Neuronal stem cell (in vitro differentiated cells): Measurements from ENCODE around the gene EPDR1.

ENCODE experiments used
- DNase-seq: peaks from one replicate; pipeline ENCODE4 v3.0.0-alpha.2; 2013; ENCODE audit warnings: low spot score
- H2AFZ ChIP-seq: one replicate; pipeline ENCODE4 v1.6.1; 2013; ENCODE audit warnings: mild to moderate bottlenecking, low read length, inconsistent platforms
- H2AK5ac ChIP-seq: 2 replicates; pipeline ENCODE4 v1.6.1; 2013; ENCODE audit warnings: low read depth, mild to moderate bottlenecking, inconsistent platforms, low read length, moderate library complexity, mixed read lengths
- H2BK120ac ChIP-seq: 2 replicates; pipeline ENCODE4 v1.6.1; 2013; ENCODE audit warnings: low read depth, mild to moderate bottlenecking, inconsistent platforms, low read length, moderate library complexity, mixed read lengths
- H2BK12ac ChIP-seq: one replicate; pipeline ENCODE4 v1.6.1; 2013; ENCODE audit warnings: low read length, inconsistent platforms
- H2BK15ac ChIP-seq: 2 replicates; pipeline ENCODE4 v1.6.1; 2013; ENCODE audit warnings: mild to moderate bottlenecking, low read length, inconsistent platforms, mixed read lengths
- H2BK5ac ChIP-seq: one replicate; pipeline ENCODE4 v1.6.1; 2013; ENCODE audit warnings: inconsistent platforms, mild to moderate bottlenecking, low read length, moderate library complexity
- H3K14ac ChIP-seq: one replicate; pipeline ENCODE4 v1.6.1; 2013; ENCODE audit warnings: low read length, inconsistent platforms
- H3K18ac ChIP-seq: 2 replicates; pipeline ENCODE4 v1.6.1; 2013; ENCODE audit warnings: low read length, inconsistent platforms
- H3K23ac ChIP-seq: 2 replicates; pipeline ENCODE4 v1.6.1; 2013; ENCODE audit warnings: low read depth, mild to moderate bottlenecking, mixed read lengths, low read length, inconsistent platforms; ENCODE audit not compliant: poor library complexity
- H3K27ac ChIP-seq: replicated peaks from 3 replicates; pipeline ENCODE4 v1.5.1; 2013; ENCODE audit warnings: low read length, inconsistent platforms
- H3K27me3 ChIP-seq, 3 experiments: 2 replicates each; pipeline ENCODE4 v1.6.1; 2013; ENCODE audit warnings: low read length in 3 of 3, mild to moderate bottlenecking in 2 of 3, inconsistent platforms in 1 of 3, low read depth in 1 of 3, mixed read lengths in 1 of 3, moderate library complexity in 1 of 3; ENCODE audit not compliant: control insufficient read depth in 3 of 3, insufficient read depth in 3 of 3
- H3K36me3 ChIP-seq, 2 donors: replicated peaks in 1 of 2; 2 replicates each; pipeline ENCODE4 v1.6.1; 2013; ENCODE audit warnings: low read length in 2 of 2; ENCODE audit not compliant: control insufficient read depth in 2 of 2, insufficient read depth in 2 of 2
- H3K4ac ChIP-seq: 2 replicates; pipeline ENCODE4 v1.6.1; 2013; ENCODE audit warnings: inconsistent platforms, mild to moderate bottlenecking, low read length, moderate library complexity
- H3K4me1 ChIP-seq, 2 donors: 1 replicate in 1 of 2; 2 replicates in 1 of 2; pipeline ENCODE4 v1.6.1; 2013; ENCODE audit warnings: low read length in 2 of 2, low read depth in 1 of 2; ENCODE audit not compliant: control insufficient read depth in 2 of 2, insufficient read depth in 1 of 2
- H3K4me2 ChIP-seq: one replicate; pipeline ENCODE4 v1.6.1; 2013; ENCODE audit warnings: mild to moderate bottlenecking, low read length, inconsistent platforms; ENCODE audit not compliant: insufficient read depth, poor library complexity, severe bottlenecking
- H3K4me3 ChIP-seq, 2 donors: 2 replicates each; pipeline ENCODE4 v1.5.1; 2013; ENCODE audit warnings: low read length in 2 of 2, mild to moderate bottlenecking in 2 of 2, inconsistent platforms in 1 of 2, moderate library complexity in 1 of 2
- H3K79me1 ChIP-seq: one replicate; pipeline ENCODE4 v1.6.1; 2013; ENCODE audit warnings: low read depth, mild to moderate bottlenecking, inconsistent platforms, low read length, moderate library complexity
- H3K9ac ChIP-seq: one replicate; pipeline ENCODE4 v1.6.1; 2013; ENCODE audit warnings: mild to moderate bottlenecking, low read depth, low read length, inconsistent platforms; ENCODE audit not compliant: poor library complexity
- H3K9me3 ChIP-seq, 2 donors: replicated peaks in 1 of 2; 2 replicates each; pipeline versions ENCODE3 to v1.6.1; 2013; ENCODE audit warnings: low read length in 2 of 2, mild to moderate bottlenecking in 2 of 2, inconsistent platforms in 1 of 2, low read depth in 1 of 2, mixed read lengths in 1 of 2, moderate library complexity in 1 of 2; ENCODE audit not compliant: control insufficient read depth in 2 of 2, insufficient read depth in 1 of 2
- H4K8ac ChIP-seq: one replicate; pipeline ENCODE4 v1.6.1; 2013; ENCODE audit warnings: low read depth, mild to moderate bottlenecking, inconsistent platforms, low read length, moderate library complexity
- H4K91ac ChIP-seq: one replicate; pipeline ENCODE4 v1.6.1; 2013; ENCODE audit warnings: low read length, low read depth, mild to moderate bottlenecking, inconsistent platforms; ENCODE audit not compliant: poor library complexity
- WGBS, 2 donors: extraction: QIAGEN DNeasy Blood & Tissue Kit; methylation state at CpG; one replicate each; pipeline ENCODE4 v1.1.7; 2013; ENCODE audit warnings: missing lambda C conversion rate in 2 of 2, mixed read lengths in 1 of 2; ENCODE audit not compliant: insufficient read length in 2 of 2, insufficient replicate concordance in 1 of 2; ENCODE audit errors: extremely low coverage in 2 of 2; 5-methylcytosine and 5-hydroxymethylcytosine counted together

EPDR1 gene

DNA sequence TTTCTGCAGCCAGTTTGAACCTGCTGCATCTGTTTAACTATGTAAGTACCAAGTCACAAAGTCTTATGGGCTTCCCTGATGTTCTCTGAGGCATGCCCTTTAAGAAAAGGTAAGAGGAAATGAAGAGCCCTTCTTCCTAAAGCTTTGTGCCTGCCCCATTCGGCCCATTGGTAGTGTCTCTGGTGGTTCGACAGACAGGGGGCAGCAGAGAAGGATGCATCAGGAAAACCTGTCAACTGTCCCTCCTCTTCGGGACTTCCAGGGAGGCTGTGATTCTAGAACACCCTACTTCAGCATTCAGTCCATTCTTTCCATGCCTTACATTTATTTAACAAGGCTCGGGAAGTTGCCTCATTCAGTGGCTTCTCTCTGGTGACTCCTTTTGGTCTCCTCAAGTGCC, 1.9 kb upstream of the EPDR1 start:
- Histone ChIP-seq H3K4me2 (no peak overlapping the region), H2BK120ac (no peak overlapping the region), H2BK5ac (no peak overlapping the region), H3K4me3 (no peak overlapping the region), H3K27me3 (peaks cover 6 to 85% (median 35%) of the 10 kb centered on the region in 3 experiments), H4K91ac (no peak overlapping the region), H2BK12ac (no peak overlapping the region), H2AK5ac (no peak overlapping the region), H3K9me3 (peaks cover 0 to 4% of the 10 kb centered on the region in 2 donors), H3K4ac (no peak overlapping the region), H4K8ac (no peak overlapping the region), H2AFZ (no peak overlapping the region), H3K4me1 (peaks cover 0 to 8% of the 10 kb centered on the region in 2 donors), H3K9ac (no peak overlapping the region), H2BK15ac (no peak overlapping the region), H3K27ac (no peak overlapping the region), H3K14ac (no peak overlapping the region), H3K23ac (no peak overlapping the region), H3K36me3 (no peaks in the 10 kb centered on the region), H3K18ac (no peak overlapping the region), H3K79me1 (no peaks in the 10 kb centered on the region)
- DNase-seq, result no peak
- WGBS, 2 donors, result no CpG with 5 or more reads among the region's 4 CpGs

DNA sequence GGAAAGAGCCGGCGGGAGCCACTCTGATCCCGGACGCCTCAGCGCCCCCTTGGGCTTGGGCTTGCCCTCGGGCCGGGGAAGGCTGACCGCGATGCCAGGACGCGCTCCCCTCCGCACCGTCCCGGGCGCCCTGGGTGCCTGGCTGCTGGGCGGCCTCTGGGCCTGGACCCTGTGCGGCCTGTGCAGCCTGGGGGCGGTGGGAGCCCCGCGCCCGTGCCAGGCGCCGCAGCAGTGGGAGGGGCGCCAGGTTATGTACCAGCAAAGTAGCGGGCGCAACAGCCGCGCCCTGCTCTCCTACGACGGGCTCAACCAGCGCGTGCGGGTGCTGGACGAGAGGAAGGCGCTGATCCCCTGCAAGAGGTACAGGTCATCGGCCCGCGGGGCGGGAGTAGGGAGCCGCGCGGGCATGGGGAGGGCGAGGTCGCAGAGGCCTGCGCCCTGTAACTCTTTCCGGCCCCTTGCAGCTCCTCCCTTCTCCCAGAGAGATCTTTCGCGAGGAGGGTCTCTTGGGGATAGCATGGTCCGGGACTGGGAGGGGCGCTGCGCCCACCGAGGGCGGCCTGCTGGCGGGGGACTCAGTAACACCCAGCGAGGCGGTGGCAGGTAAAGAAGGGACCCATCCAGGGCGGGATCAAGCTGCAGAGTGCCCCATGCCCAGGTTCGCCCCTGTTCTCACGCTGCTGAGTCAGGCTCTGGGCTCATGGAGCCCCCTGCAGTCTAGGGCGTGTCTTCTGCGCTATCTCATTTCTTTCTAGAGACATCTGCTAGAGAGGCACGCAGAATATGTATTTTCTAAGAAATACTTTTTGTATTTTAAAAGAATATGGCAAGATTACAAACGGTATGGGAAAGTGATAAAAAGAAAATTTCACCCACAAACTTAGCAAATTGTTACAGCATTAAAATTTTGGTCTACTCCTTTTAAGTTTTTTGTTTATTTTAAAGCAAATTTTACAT, 687 bp downstream of the EPDR1 start:
- H2AK5ac ChIP-seq, result no peak overlapping the region
- no peak overlapping the region for H2BK5ac ChIP-seq
- H3K4ac ChIP-seq, result no peak overlapping the region
- H4K91ac ChIP-seq, result no peak overlapping the region
- peak overlapping the region; percentile 86 for H2BK15ac ChIP-seq
- no peak overlapping the region for H2BK12ac ChIP-seq
- peak overlapping the region; percentile 97 for H2AFZ ChIP-seq
- peaks cover 0 to 5% of the 10 kb centered on the region in 2 donors for H3K4me1 ChIP-seq
- WGBS, 2 donors, result no CpG with 5 or more reads among the region's 63 CpGs
- H3K79me1 ChIP-seq, result no peaks in the 10 kb centered on the region
- H3K36me3 ChIP-seq, result no peaks in the 10 kb centered on the region
- peak overlapping the region; percentile 56 to 85 for H3K4me3 ChIP-seq
- H3K23ac ChIP-seq, result peak overlapping the region; percentile 19
- H3K9ac ChIP-seq, result peak overlapping the region; percentile 91
- DNase-seq, result peak; percentile 41
- peak overlapping the region; percentile 94 for H3K18ac ChIP-seq
- H3K9me3 ChIP-seq, result peaks cover 2 to 3% of the 10 kb centered on the region in 2 donors
- no peak overlapping the region for H2BK120ac ChIP-seq
- no peak overlapping the region for H4K8ac ChIP-seq
- peak overlapping the region; percentile 95 for H3K4me2 ChIP-seq
- no peak overlapping the region for H3K27ac ChIP-seq
- peaks cover 3 to 59% (median 27%) of the 10 kb centered on the region in 3 experiments for H3K27me3 ChIP-seq
- peak overlapping the region; percentile 74 for H3K14ac ChIP-seq

DNA sequence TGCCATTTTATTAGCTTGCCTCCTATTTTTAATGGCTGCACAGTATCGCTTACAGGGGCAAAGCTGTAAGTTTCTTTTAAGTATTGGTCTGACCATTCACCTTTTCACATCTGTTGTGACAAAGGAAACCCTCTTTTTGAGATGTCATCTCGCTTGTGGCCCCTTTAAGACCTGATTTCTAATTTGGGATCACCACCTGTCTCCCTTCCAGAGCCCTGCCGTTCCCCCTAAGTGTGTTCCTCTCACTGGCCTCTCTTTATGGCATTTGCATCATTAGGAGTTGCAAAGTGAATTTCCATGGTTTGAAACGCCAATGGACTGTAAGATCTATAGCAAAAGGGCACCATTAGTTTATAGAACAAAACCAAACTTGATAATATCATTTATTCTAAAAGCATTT, 1.4 kb downstream of the EPDR1 start:
- Histone ChIP-seq H3K27ac (no peak overlapping the region), H3K4me2 (no peak overlapping the region), H2AFZ (no peak overlapping the region), H3K79me1 (no peaks in the 10 kb centered on the region), H3K36me3 (no peaks in the 10 kb centered on the region), H4K8ac (no peak overlapping the region), H2BK12ac (no peak overlapping the region), H2AK5ac (no peak overlapping the region), H3K9ac (no peak overlapping the region), H3K4me1 (peaks cover 0 to 3% of the 10 kb centered on the region in 2 donors), H2BK5ac (no peak overlapping the region), H3K4me3 (no peak overlapping the region), H3K27me3 (peaks cover 0 to 52% (median 20%) of the 10 kb centered on the region in 3 experiments), H2BK15ac (no peak overlapping the region), H2BK120ac (no peak overlapping the region), H3K14ac (no peak overlapping the region), H4K91ac (no peak overlapping the region), H3K9me3 (peaks cover 2% of the 10 kb centered on the region in 2 donors), H3K23ac (no peak overlapping the region), H3K18ac (no peak overlapping the region), H3K4ac (no peak overlapping the region)
- DNase-seq, result no peak
- WGBS, 2 donors, result no CpG with 5 or more reads among the region's 4 CpGs

DNA sequence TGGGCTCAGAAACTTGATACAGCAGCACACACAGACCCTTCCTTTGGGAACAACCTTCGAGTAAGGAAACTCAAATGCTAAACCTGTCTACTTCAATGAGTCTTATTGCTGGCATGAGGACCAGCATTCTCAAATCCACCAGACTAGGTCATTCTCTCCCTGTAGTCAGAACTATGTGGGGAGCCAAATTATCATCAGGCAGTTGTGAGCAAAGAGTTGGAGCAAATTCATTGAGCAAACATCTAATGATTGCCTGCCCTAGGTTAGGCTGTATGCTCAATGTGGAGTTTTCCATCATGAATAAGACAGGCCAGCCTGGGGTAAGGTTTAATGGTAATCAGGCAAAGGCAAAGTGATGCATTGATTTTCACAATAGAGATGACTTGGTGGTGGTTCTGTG, 3.6 kb downstream of the EPDR1 start:
- Histone ChIP-seq H4K91ac (no peak overlapping the region), H3K23ac (no peak overlapping the region), H3K27me3 (peaks cover 0 to 30% (median 7%) of the 10 kb centered on the region in 3 experiments), H3K27ac (no peak overlapping the region), H2BK12ac (no peak overlapping the region), H3K79me1 (no peaks in the 10 kb centered on the region), H3K9me3 (peaks cover 2% of the 10 kb centered on the region in 2 donors), H2AK5ac (no peak overlapping the region), H3K18ac (no peak overlapping the region), H3K4me3 (no peak overlapping the region), H3K14ac (no peak overlapping the region), H2BK120ac (no peak overlapping the region), H2BK15ac (no peak overlapping the region), H3K9ac (no peak overlapping the region), H4K8ac (no peak overlapping the region), H3K36me3 (no peaks in the 10 kb centered on the region), H2AFZ (no peak overlapping the region), H3K4me2 (no peak overlapping the region), H3K4me1 (peaks cover 0 to 1% of the 10 kb centered on the region in 2 donors), H2BK5ac (no peak overlapping the region), H3K4ac (no peak overlapping the region)
- no peak for DNase-seq
- WGBS, 2 donors, result no CpG with 5 or more reads among the region's 1 CpG
